DOHH2 (cell line): ENCODE results near the gene HAPLN3.

Experiments used
- EZH2phosphoT487 ChIP-seq: fragments of 200-600 bp; sonication (generic); IDR thresholded peaks from 2 replicates; pipeline ENCODE4 v1.6.1; 2017; ENCODE audit warnings: borderline replicate concordance, mild to moderate bottlenecking, antibody characterized with exemption, low read length, moderate library complexity, mixed read lengths
- TF ChIP-seq, protein P1 (sequence below): fragments of 200-600 bp; sonication (generic); IDR thresholded peaks from one replicate; pipeline ENCODE4 v1.5.1; 2014; ENCODE audit warnings: antibody characterized with exemption, mild to moderate bottlenecking, low read depth, low read length; ENCODE audit not compliant: poor library complexity, severe bottlenecking

DNA sequence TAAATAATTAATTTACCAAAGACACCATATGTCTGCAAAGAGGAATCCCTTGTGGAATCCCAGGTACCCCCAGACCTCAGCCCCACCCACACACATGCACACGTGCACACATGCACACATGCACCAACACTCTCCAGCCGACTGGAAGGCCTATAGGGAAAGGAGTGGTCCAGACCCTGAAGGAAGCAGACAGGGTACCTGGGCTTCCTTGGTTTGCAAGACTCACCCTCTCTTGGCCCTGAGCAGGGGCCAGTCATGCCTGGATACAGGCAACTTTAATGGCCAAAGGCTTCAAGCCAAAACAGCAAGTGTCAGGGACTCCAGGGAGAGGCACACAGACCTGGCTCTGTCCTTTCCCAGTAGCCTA, 8.9 kb upstream of the HAPLN3 start:
- TF ChIP-seq, protein P1, sequence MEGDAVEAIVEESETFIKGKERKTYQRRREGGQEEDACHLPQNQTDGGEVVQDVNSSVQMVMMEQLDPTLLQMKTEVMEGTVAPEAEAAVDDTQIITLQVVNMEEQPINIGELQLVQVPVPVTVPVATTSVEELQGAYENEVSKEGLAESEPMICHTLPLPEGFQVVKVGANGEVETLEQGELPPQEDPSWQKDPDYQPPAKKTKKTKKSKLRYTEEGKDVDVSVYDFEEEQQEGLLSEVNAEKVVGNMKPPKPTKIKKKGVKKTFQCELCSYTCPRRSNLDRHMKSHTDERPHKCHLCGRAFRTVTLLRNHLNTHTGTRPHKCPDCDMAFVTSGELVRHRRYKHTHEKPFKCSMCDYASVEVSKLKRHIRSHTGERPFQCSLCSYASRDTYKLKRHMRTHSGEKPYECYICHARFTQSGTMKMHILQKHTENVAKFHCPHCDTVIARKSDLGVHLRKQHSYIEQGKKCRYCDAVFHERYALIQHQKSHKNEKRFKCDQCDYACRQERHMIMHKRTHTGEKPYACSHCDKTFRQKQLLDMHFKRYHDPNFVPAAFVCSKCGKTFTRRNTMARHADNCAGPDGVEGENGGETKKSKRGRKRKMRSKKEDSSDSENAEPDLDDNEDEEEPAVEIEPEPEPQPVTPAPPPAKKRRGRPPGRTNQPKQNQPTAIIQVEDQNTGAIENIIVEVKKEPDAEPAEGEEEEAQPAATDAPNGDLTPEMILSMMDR: no peak
- TF ChIP-seq EZH2phosphoT487: no peak
